Measurements from ENCODE around the gene PPM1D.
A peak's percentile ranks its signal among the peaks of the same experiment; 100 is the strongest.

Gene PPM1D

GRCh38 chr17:60641810-60642220, 41.8 kb downstream of the PPM1D start:
- H3K27ac ChIP-seq (replicated peaks) = no peak overlapping the region
- TF ChIP-seq, protein P1, sequence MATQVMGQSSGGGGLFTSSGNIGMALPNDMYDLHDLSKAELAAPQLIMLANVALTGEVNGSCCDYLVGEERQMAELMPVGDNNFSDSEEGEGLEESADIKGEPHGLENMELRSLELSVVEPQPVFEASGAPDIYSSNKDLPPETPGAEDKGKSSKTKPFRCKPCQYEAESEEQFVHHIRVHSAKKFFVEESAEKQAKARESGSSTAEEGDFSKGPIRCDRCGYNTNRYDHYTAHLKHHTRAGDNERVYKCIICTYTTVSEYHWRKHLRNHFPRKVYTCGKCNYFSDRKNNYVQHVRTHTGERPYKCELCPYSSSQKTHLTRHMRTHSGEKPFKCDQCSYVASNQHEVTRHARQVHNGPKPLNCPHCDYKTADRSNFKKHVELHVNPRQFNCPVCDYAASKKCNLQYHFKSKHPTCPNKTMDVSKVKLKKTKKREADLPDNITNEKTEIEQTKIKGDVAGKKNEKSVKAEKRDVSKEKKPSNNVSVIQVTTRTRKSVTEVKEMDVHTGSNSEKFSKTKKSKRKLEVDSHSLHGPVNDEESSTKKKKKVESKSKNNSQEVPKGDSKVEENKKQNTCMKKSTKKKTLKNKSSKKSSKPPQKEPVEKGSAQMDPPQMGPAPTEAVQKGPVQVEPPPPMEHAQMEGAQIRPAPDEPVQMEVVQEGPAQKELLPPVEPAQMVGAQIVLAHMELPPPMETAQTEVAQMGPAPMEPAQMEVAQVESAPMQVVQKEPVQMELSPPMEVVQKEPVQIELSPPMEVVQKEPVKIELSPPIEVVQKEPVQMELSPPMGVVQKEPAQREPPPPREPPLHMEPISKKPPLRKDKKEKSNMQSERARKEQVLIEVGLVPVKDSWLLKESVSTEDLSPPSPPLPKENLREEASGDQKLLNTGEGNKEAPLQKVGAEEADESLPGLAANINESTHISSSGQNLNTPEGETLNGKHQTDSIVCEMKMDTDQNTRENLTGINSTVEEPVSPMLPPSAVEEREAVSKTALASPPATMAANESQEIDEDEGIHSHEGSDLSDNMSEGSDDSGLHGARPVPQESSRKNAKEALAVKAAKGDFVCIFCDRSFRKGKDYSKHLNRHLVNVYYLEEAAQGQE (IDR thresholded peaks at IDR 0.05; ENCODE audit: insufficient replicate concordance, low read depth) = peak; percentile 22
- no peak for TF ChIP-seq SPI1 (IDR thresholded peaks at IDR 0.05; ENCODE audit: borderline replicate concordance, low read depth)
- no peak for TF ChIP-seq POLR2AphosphoS5 (IDR thresholded peaks at IDR 0.05; ENCODE audit: low read depth)
- TF ChIP-seq CTCF (IDR thresholded peaks at IDR 0.05; ENCODE audit: insufficient read depth, low read length) = peak; percentile 43
- no peak for TF ChIP-seq GABPA (IDR thresholded peaks at IDR 0.05; ENCODE audit: low read depth)
- no peaks in the 10 kb centered on the region for H3K27me3 ChIP-seq (ENCODE audit: insufficient read depth, poor library complexity, severe bottlenecking)
- peak; percentile 56 to 81 for DNase-seq (ENCODE audit: low read depth in 1 of 2, low spot score in 1 of 2)
- no peak overlapping the region for H3K4me3 ChIP-seq (replicated peaks; ENCODE audit: insufficient read depth, low read length)

DNA sequence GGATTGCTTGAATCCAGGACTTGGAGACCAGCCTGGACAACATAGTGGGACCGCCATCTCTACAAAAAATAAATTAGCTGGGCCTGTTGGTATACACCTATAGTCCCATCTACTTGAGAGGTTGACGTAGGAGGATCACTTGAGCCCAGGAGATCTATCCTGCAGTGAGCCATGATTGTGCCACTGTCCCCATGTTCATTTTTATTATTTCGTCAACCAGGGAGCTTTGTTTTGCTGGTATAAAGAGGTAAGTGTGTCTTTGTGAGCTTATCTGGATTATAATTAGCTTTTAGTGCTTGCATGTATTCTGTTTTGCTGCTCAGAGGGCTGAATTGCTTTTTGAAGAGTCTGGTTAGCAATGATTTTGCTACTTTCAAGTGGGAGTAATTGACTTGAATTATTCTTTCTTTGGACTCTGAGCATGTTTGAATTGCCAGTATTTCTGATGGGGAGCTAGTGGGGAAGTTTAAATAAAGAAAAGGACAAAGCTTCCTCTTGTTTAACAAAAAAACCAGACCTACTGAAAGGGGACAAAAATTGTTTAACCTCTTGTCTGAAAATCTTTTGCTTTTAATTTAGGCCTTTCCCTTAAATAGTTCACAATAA, 46.0 kb downstream of the PPM1D start:
- H3K27me3 ChIP-seq (ENCODE audit: insufficient read depth, poor library complexity, severe bottlenecking) = no peaks in the 10 kb centered on the region
- DNase-seq (ENCODE audit: low read depth in 1 of 2, low spot score in 1 of 2) = no peak
- H3K27ac ChIP-seq (replicated peaks) = 0 out of 2 replicates have a peak overlapping the region, but pooled peaks have one; percentile 9
- TF ChIP-seq POLR2AphosphoS5 (IDR thresholded peaks at IDR 0.05; ENCODE audit: low read depth) (no peak), CTCF (IDR thresholded peaks at IDR 0.05; ENCODE audit: insufficient read depth, low read length) (no peak), SPI1 (IDR thresholded peaks at IDR 0.05; ENCODE audit: borderline replicate concordance, low read depth) (no peak), GABPA (IDR thresholded peaks at IDR 0.05; ENCODE audit: low read depth) (no peak)
- TF ChIP-seq, protein P1 (IDR thresholded peaks at IDR 0.05; ENCODE audit: insufficient replicate concordance, low read depth) = no peak
- H3K4me3 ChIP-seq (replicated peaks; ENCODE audit: insufficient read depth, low read length) = no peak overlapping the region

GRCh38 chr17:60646701-60647100, 46.7 kb downstream of the PPM1D start:
- TF ChIP-seq, protein P1 (IDR thresholded peaks at IDR 0.05; ENCODE audit: insufficient replicate concordance, low read depth) = no peak
- no peak for TF ChIP-seq SPI1 (IDR thresholded peaks at IDR 0.05; ENCODE audit: borderline replicate concordance, low read depth)
- no peak for TF ChIP-seq CTCF (IDR thresholded peaks at IDR 0.05; ENCODE audit: insufficient read depth, low read length)
- TF ChIP-seq GABPA (IDR thresholded peaks at IDR 0.05; ENCODE audit: low read depth) = no peak
- no peak for TF ChIP-seq POLR2AphosphoS5 (IDR thresholded peaks at IDR 0.05; ENCODE audit: low read depth)
- Histone ChIP-seq H3K27ac (replicated peaks) (no peak overlapping the region), H3K4me3 (replicated peaks; ENCODE audit: insufficient read depth, low read length) (no peak overlapping the region), H3K27me3 (ENCODE audit: insufficient read depth, poor library complexity, severe bottlenecking) (no peaks in the 10 kb centered on the region)
- DNase-seq (ENCODE audit: low read depth in 1 of 2, low spot score in 1 of 2) = no peak
